Left kidney (tissue), 2 donors: ENCODE results near the gene U2AF1L4. TPM values are rescaled to one million over a fixed set of nuclear protein-coding genes. Genes with fewer than 3 reads are reported as not detected.
A peak's percentile ranks its signal among the peaks of the same experiment; 100 is the strongest.
"Not testable (repeated sequence)": the region's sequence is repeated elsewhere in the genome, so short reads cannot be mapped to it uniquely, and the experiment has no call there.

Source experiments
- DNase-seq: peaks from one replicate; pipeline ENCODE4 v3.0.0-alpha.2; 2013
- polyA plus RNA-seq: library from polyadenylated mRNA; unstranded; fragments of 120-200 nt; gene quantifications from one replicate; pipeline ENCODE4 v1.2.1, GENCODE V29; 2013; ENCODE audit not compliant: insufficient read length

The U2AF1L4 gene
- polyA plus RNA-seq, 1 donor: 19.0 TPM

- no peak for DNase-seq
These were observed 36.4 kb upstream of the U2AF1L4 start for GRCh38 chr19:35781650-35782049.

GRCh38 chr19:35780717-35781116, 35.5 kb upstream of the U2AF1L4 start:
- no peak for DNase-seq

GRCh38 chr19:35780058-35780457, 34.8 kb upstream of the U2AF1L4 start:
- no peak for DNase-seq

GRCh38 chr19:35779033-35779432, 33.8 kb upstream of the U2AF1L4 start:
- no peak for DNase-seq

- DNase-seq: no peak
These were observed 32.7 kb upstream of the U2AF1L4 start for GRCh38 chr19:35777961-35778360.

- DNase-seq: no peak
These were observed 32.0 kb upstream of the U2AF1L4 start for GRCh38 chr19:35777086-35777841.

- no peak for DNase-seq
These were observed 31.0 kb upstream of the U2AF1L4 start for GRCh38 chr19:35776102-35776788.

- DNase-seq: peak; percentile 99
These were observed 30.3 kb upstream of the U2AF1L4 start, which contains the start of gene ARHGAP33 for GRCh38 chr19:35775298-35776101. ARHGAP33 (plus strand) TSS chr19:35775564; CDS start chr19:35775659, 95 bp downstream.

GRCh38 chr19:35775046-35775297, 29.8 kb upstream of the U2AF1L4 start:
- no peak for DNase-seq

GRCh38 chr19:35774274-35775045, 29.2 kb upstream of the U2AF1L4 start:
- no peak for DNase-seq

GRCh38 chr19:35773020-35773806, 28.0 kb upstream of the U2AF1L4 start:
- DNase-seq: no peak

GRCh38 chr19:35772362-35772761, 27.1 kb upstream of the U2AF1L4 start:
- DNase-seq: not testable (repeated sequence)

GRCh38 chr19:35768082-35768421, 22.8 kb upstream of the U2AF1L4 start:
- no peak for DNase-seq

GRCh38 chr19:35767288-35768081, 22.3 kb upstream of the U2AF1L4 start:
- DNase-seq: peak; percentile 68

- no peak for DNase-seq
These were observed 21.4 kb upstream of the U2AF1L4 start for GRCh38 chr19:35766571-35767104.

- no peak for DNase-seq
These were observed 19.5 kb upstream of the U2AF1L4 start for GRCh38 chr19:35764432-35765315.

GRCh38 chr19:35760711-35761349, 15.6 kb upstream of the U2AF1L4 start:
- no peak for DNase-seq

GRCh38 chr19:35759697-35760096, 14.5 kb upstream of the U2AF1L4 start:
- DNase-seq: no peak
